OCI-LY3 (cell line): ENCODE data around the gene HID1.

Experiments
- EZH2phosphoT487 ChIP-seq: fragments of 200-600 bp; shearing (Covaris generic); IDR thresholded peaks from 2 replicates; pipeline ENCODE4 v1.6.1; 2018; ENCODE audit warnings: antibody characterized with exemption, mixed run types, low read depth
- TF ChIP-seq, protein P1 (sequence below): fragments of 200-600, 300-600 bp; sonication (generic); IDR thresholded peaks from 2 replicates; pipeline ENCODE4 v1.5.1; 2014; ENCODE audit warnings: antibody characterized with exemption, low read length, low read depth

DNA sequence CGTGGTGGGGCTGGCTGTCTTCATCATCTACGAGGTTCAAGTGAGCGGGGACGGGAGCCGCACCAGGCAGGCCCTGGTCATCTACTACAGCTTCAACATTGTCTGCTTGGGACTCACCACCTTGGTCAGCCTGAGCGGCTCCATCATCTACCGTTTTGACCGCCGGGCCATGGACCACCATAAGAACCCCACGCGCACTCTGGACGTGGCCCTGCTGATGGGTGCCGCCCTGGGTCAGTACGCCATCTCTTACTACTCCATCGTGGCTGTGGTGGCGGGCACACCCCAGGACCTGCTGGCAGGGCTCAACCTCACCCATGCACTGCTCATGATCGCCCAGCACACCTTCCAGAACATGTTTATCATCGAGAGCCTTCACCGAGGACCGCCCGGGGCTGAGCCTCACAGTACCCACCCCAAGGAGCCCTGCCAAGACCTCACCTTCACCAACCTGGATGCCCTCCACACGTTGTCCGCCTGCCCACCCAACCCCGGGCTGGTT is 42.0 kb downstream of the HID1 start:
- TF ChIP-seq, protein P1, sequence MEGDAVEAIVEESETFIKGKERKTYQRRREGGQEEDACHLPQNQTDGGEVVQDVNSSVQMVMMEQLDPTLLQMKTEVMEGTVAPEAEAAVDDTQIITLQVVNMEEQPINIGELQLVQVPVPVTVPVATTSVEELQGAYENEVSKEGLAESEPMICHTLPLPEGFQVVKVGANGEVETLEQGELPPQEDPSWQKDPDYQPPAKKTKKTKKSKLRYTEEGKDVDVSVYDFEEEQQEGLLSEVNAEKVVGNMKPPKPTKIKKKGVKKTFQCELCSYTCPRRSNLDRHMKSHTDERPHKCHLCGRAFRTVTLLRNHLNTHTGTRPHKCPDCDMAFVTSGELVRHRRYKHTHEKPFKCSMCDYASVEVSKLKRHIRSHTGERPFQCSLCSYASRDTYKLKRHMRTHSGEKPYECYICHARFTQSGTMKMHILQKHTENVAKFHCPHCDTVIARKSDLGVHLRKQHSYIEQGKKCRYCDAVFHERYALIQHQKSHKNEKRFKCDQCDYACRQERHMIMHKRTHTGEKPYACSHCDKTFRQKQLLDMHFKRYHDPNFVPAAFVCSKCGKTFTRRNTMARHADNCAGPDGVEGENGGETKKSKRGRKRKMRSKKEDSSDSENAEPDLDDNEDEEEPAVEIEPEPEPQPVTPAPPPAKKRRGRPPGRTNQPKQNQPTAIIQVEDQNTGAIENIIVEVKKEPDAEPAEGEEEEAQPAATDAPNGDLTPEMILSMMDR = no peak
- no peak for TF ChIP-seq EZH2phosphoT487
